Tibial nerve (tissue), 3 donors: ENCODE data around the gene SYTL5.

ENCODE experiments used
- CTCF ChIP-seq, 5 experiments: fragments of 200-600 bp in 3 of 5; fragments of 450-650 bp in 2 of 5; sonication (generic) in 3 of 5; IDR thresholded peaks; one replicate each; pipeline ENCODE4 v1.5.1; 2016 to 2019; ENCODE audit warnings: antibody characterized with exemption in 5 of 5, mild to moderate bottlenecking in 3 of 5, moderate library complexity in 2 of 5
- POLR2A ChIP-seq, 2 donors: fragments of 450-650 bp; IDR thresholded peaks; one replicate each; pipeline ENCODE4 v1.6.1; 2017; ENCODE audit warnings: antibody characterized with exemption in 2 of 2, mild to moderate bottlenecking in 2 of 2, moderate library complexity in 2 of 2

GRCh38 chrX:38142610-38143009 lies 136.3 kb downstream of the SYTL5 start:
- no peak for TF ChIP-seq CTCF (IDR thresholded peaks at IDR 0.05)
- TF ChIP-seq POLR2A (IDR thresholded peaks at IDR 0.05) = no peak
